Gastroesophageal sphincter (tissue), 4 donors: ENCODE measurements around the gene VSIG10L. TPM values are rescaled to one million over a fixed set of nuclear protein-coding genes. Genes with fewer than 3 reads are reported as not detected.

Experiments
- ATAC-seq: fragments of 150-250 bp; one replicate; pipeline ENCODE4 v1.9.1; 2016; ENCODE audit warnings: mild to moderate bottlenecking, moderate library complexity
- H3K27ac ChIP-seq, 4 donors: fragments of 200-600 bp; sonication (generic) in 3 of 4; 1 replicate in 3 of 4; 2 replicates in 1 of 4; pipeline ENCODE4 v1.5.1; 2016 to 2019
- H3K27me3 ChIP-seq: fragments of 200-600 bp; sonication (generic); one replicate; pipeline ENCODE4 v1.5.1; 2019
- H3K36me3 ChIP-seq, 2 donors: fragments of 200-600 bp; sonication (generic); one replicate each; pipeline ENCODE4 v1.5.1; 2019; ENCODE audit warnings: control low read depth in 1 of 2
- H3K4me1 ChIP-seq, 3 donors: fragments of 200-600 bp; sonication (generic); 1 replicate in 2 of 3; 2 replicates in 1 of 3; pipeline ENCODE4 v1.5.1; 2016 to 2019; ENCODE audit warnings: control low read depth in 2 of 3
- H3K4me3 ChIP-seq, 2 donors: fragments of 200-600 bp; sonication (generic); one replicate each; pipeline ENCODE4 v1.5.1; 2019; ENCODE audit warnings: mild to moderate bottlenecking in 1 of 2, moderate library complexity in 1 of 2
- H3K9me3 ChIP-seq, 3 donors: fragments of 200-600 bp; sonication (generic); one replicate each; pipeline ENCODE4 v1.5.1; 2017 to 2019; ENCODE audit warnings: control low read depth in 2 of 3
- EP300 ChIP-seq: sonication (generic); formaldehyde crosslinking; IDR thresholded peaks from one replicate; pipeline ENCODE4 v1.6.1; 2017; ENCODE audit warnings: antibody characterized with exemption, mild to moderate bottlenecking
- POLR2A ChIP-seq, 2 donors: fragments of 450-650 bp; IDR thresholded peaks; one replicate each; pipeline ENCODE4 v1.6.1; 2017; ENCODE audit warnings: antibody characterized with exemption in 2 of 2, mild to moderate bottlenecking in 2 of 2, moderate library complexity in 1 of 2
- POLR2AphosphoS5 ChIP-seq: sonication (generic); formaldehyde crosslinking; IDR thresholded peaks from one replicate; pipeline ENCODE4 v1.6.1; 2017; ENCODE audit warnings: antibody characterized with exemption
- WGBS, 2 donors: methylation state at CpG; one replicate each; pipeline ENCODE4 v1.1.5; 2018; ENCODE audit warnings: low coverage in 1 of 2; 5-methylcytosine and 5-hydroxymethylcytosine counted together
- total RNA-seq, 4 donors: library from RNA; depleted of rRNA; stranded (reverse); fragments of >200 nt; gene quantifications; one replicate each; pipeline ENCODE4 v1.1.0, GENCODE V29; 2016
- TF ChIP-seq, protein P1 (sequence below), 4 experiments: fragments of 200-600 bp in 2 of 4; fragments of 450-650 bp in 2 of 4; sonication (generic) in 1 of 4; IDR thresholded peaks; one replicate each; pipeline ENCODE4 v1.5.1; 2017 to 2019; ENCODE audit warnings: antibody characterized with exemption in 4 of 4, mild to moderate bottlenecking in 2 of 4, moderate library complexity in 2 of 4

VSIG10L gene
- total RNA-seq, 4 donors from 2014 or later: 1.5 to 3.6 (median 2.5) TPM

- H3K4me1 ChIP-seq: peaks cover 0 to under 1% (median 0%) of the 10 kb centered on the region in 3 donors
- WGBS, 2 donors: 100% methylated on average over 1 of the region's 14 CpGs; no CpG with 5 or more reads in 1 of the 2 donors
- no peaks in the 10 kb centered on the region for H3K9me3 ChIP-seq
- TF ChIP-seq, protein P1, sequence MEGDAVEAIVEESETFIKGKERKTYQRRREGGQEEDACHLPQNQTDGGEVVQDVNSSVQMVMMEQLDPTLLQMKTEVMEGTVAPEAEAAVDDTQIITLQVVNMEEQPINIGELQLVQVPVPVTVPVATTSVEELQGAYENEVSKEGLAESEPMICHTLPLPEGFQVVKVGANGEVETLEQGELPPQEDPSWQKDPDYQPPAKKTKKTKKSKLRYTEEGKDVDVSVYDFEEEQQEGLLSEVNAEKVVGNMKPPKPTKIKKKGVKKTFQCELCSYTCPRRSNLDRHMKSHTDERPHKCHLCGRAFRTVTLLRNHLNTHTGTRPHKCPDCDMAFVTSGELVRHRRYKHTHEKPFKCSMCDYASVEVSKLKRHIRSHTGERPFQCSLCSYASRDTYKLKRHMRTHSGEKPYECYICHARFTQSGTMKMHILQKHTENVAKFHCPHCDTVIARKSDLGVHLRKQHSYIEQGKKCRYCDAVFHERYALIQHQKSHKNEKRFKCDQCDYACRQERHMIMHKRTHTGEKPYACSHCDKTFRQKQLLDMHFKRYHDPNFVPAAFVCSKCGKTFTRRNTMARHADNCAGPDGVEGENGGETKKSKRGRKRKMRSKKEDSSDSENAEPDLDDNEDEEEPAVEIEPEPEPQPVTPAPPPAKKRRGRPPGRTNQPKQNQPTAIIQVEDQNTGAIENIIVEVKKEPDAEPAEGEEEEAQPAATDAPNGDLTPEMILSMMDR (IDR thresholded peaks at IDR 0.05): no peak
- TF ChIP-seq EP300 (no peak), POLR2A (IDR thresholded peaks at IDR 0.05) (no peak), POLR2AphosphoS5 (no peak)
- H3K27me3 ChIP-seq: peaks cover 92% of the 10 kb centered on the region
- ATAC-seq: no peak
- no peaks in the 10 kb centered on the region for H3K36me3 ChIP-seq
- H3K4me3 ChIP-seq: no peak overlapping the region
- no peak overlapping the region for H3K27ac ChIP-seq
These were observed 20.1 kb downstream of the VSIG10L start for GRCh38 chr19:51321799-51322198.

DNA sequence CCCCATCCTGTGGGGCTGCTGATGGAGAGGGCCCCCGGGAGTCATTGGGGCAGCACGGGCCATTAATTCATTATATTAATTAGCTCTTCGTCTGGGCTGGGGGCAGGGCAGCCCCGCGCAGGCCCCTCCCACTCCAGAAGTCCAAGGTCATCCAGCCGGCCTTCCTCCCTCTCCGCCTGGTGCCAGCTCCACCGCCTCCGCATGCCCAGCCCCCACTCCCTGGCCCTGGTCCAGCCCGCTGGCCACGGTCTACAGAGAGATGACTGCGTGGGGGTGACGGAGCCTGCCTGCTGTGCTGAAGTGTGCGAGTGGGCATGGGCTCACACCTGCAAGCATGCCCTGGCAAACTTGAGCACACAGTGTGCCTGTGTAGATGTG is 21.7 kb downstream of the VSIG10L start:
- ATAC-seq: no peak
- WGBS, 2 donors: 0 to 24% methylated on average over 1 to 6 of the region's 14 CpGs
- Histone ChIP-seq H3K27ac (no peak overlapping the region), H3K4me1 (no peaks in the 10 kb centered on the region), H3K36me3 (no peaks in the 10 kb centered on the region), H3K4me3 (no peak overlapping the region), H3K27me3 (peaks cover 89% of the 10 kb centered on the region), H3K9me3 (no peaks in the 10 kb centered on the region)
- TF ChIP-seq, protein P1 (IDR thresholded peaks at IDR 0.05): no peak
- TF ChIP-seq POLR2AphosphoS5 (no peak), EP300 (no peak), POLR2A (IDR thresholded peaks at IDR 0.05) (no peak)

DNA sequence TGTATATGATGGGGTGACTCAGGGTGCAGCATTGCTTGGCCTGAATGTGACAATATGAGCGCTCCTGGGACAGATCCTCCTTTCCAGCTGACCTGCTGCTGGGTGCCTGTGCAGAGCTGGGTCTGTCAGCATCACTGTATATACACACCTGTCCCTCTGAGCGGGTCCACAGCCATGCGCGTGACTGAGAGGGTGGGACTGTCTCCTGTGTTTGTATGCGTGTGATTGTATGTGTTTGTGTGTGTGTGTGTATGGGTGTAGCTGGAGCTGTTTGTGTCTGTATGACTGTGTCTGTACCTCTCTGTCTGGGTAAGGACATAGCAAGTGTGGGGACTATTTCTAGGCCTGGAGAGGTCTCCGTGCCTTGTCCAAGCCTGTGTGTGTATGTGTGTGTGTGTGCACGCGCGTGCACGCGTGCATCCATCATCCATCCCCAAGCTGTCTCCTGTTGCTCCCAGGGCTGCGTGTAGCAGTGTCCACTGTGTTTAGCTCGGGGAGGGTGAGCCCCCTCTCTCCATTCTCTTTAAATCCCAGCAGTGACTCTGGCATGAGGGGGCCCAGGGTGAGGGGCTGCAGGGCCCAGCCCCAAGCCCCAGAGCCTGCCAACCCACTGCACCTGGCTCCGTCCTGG is 22.2 kb downstream of the VSIG10L start:
- H3K9me3 ChIP-seq: no peaks in the 10 kb centered on the region
- H3K36me3 ChIP-seq: no peaks in the 10 kb centered on the region
- no peak overlapping the region for H3K27ac ChIP-seq
- no peaks in the 10 kb centered on the region for H3K4me1 ChIP-seq
- H3K4me3 ChIP-seq: no peak overlapping the region
- peaks cover 93% of the 10 kb centered on the region for H3K27me3 ChIP-seq
- no peak for ATAC-seq
- WGBS, 2 donors: 60 to 61% methylated on average over 2 of the region's 14 CpGs
- no peak for TF ChIP-seq EP300
- no peak for TF ChIP-seq POLR2A (IDR thresholded peaks at IDR 0.05)
- TF ChIP-seq, protein P1 (IDR thresholded peaks at IDR 0.05): no peak
- no peak for TF ChIP-seq POLR2AphosphoS5

DNA sequence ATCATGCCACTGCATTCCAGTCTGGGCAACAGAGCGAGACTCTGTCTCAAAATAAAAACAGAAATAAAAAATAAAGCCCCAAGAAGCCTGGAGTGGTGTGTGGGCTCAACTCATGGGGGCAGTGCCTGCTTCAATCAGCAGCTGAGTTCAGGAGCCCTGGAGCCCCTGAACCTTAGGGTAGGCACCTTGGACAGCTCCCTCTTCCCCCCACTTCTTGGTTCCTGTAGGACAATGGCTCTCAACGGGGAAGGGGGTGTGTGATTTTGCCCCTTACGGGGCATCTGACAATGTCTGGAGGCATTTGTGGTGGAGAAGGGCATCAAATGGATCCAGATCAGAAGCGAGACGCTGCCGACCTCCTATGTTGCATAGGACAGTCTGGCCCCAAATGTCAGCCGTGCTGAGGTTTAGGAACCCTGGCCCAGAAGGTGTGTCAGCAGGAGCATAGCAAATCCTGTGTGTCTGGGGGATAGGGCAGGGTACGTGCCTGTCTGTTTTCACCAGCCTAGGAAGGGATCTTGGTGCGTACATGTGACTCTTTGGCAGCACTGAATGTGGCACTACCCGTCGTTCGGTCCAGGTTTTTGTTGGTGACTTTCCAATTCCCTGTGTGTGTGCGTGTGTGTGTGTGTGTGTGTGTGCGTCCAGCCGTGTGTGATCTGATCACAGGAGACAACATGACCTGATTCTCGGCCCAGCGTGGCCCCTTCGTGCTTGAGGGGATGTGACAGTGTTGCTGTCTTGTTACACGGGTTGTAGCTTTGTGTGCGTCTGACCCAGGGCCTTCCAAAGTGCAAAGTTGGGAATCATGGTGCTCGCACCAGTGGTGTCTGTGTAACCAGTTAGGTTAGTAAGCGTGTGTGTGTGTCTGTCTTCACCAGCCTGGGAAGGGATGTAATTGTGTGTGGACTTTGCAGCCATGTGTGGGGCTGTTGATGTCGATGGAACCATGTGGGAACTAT is 23.0 kb downstream of the VSIG10L start:
- Histone ChIP-seq H3K9me3 (no peaks in the 10 kb centered on the region), H3K4me3 (no peak overlapping the region), H3K27ac (no peak overlapping the region), H3K36me3 (no peaks in the 10 kb centered on the region), H3K4me1 (no peaks in the 10 kb centered on the region), H3K27me3 (peaks cover 95% of the 10 kb centered on the region)
- 70 to 78% methylated on average over 7 to 8 of the region's 23 CpGs for WGBS, 2 donors
- TF ChIP-seq, protein P1 (IDR thresholded peaks at IDR 0.05): no peak
- no peak for TF ChIP-seq EP300
- no peak for TF ChIP-seq POLR2A (IDR thresholded peaks at IDR 0.05)
- TF ChIP-seq POLR2AphosphoS5: no peak
- no peak for ATAC-seq
